Loucy (cell line): ENCODE data around the gene FYB2.

Experiments
- H2AFZ ChIP-seq: fragments of 200-600 bp; sonication (generic); 2 replicates; pipeline ENCODE4 v1.6.0; 2016; ENCODE audit warnings: antibody characterized with exemption, mild to moderate bottlenecking, low read length, moderate library complexity
- H3F3A ChIP-seq: fragments of 200-600 bp; 2 replicates; pipeline ENCODE4 v1.6.0; 2016; ENCODE audit warnings: antibody characterized with exemption, low read depth, mild to moderate bottlenecking
- H3K27me3 ChIP-seq: fragments of 200-600 bp; sonication (generic); 2 replicates; pipeline ENCODE4 v1.6.1; 2014; ENCODE audit warnings: low read length, mild to moderate bottlenecking; ENCODE audit not compliant: insufficient read depth, poor library complexity, severe bottlenecking
- H3K36me3 ChIP-seq: fragments of 200-600 bp; sonication (generic); 2 replicates; pipeline ENCODE4 v1.6.1; 2016; ENCODE audit warnings: low read length; ENCODE audit not compliant: insufficient read depth
- H3K4me1 ChIP-seq: fragments of 200-600 bp; sonication (generic); 2 replicates; pipeline ENCODE4 v1.5.1; 2014; ENCODE audit warnings: low read length, mild to moderate bottlenecking; ENCODE audit not compliant: insufficient read depth, poor library complexity, severe bottlenecking
- H3K4me2 ChIP-seq: fragments of 200-600 bp; sonication (generic); 2 replicates; pipeline ENCODE4 v1.6.0; 2014; ENCODE audit warnings: antibody characterized with exemption, low read length, low read depth, mild to moderate bottlenecking; ENCODE audit not compliant: poor library complexity, severe bottlenecking
- H3K4me3 ChIP-seq: fragments of 200-600 bp; sonication (generic); 2 replicates; pipeline ENCODE4 v1.5.1; 2014; ENCODE audit warnings: low read length, mild to moderate bottlenecking, mixed read lengths; ENCODE audit not compliant: poor library complexity, severe bottlenecking
- H3K79me2 ChIP-seq: fragments of 200-600 bp; sonication (generic); 2 replicates; pipeline ENCODE4 v1.6.1; 2014; ENCODE audit warnings: low read length; ENCODE audit not compliant: insufficient read depth
- H3K9ac ChIP-seq: fragments of 200-600 bp; sonication (generic); 2 replicates; pipeline ENCODE4 v1.6.0; 2014; ENCODE audit warnings: mild to moderate bottlenecking, low read depth, low read length, moderate library complexity; ENCODE audit not compliant: poor library complexity, severe bottlenecking
- H3K9me2 ChIP-seq: fragments of 200-600 bp; sonication (generic); replicated peaks from 2 replicates; pipeline ENCODE4 v1.6.1; 2016; ENCODE audit warnings: low read depth, low read length, mixed read lengths
- H3K9me3 ChIP-seq: fragments of 200-600 bp; sonication (generic); 2 replicates; pipeline ENCODE4 v1.6.1; 2014; ENCODE audit warnings: mild to moderate bottlenecking, antibody characterized with exemption, low read length, low read depth; ENCODE audit not compliant: insufficient read depth
- H4K20me1 ChIP-seq: fragments of 200-600 bp; sonication (generic); 2 replicates; pipeline ENCODE4 v1.6.0; 2014; ENCODE audit warnings: antibody characterized with exemption, low read length, mild to moderate bottlenecking; ENCODE audit not compliant: insufficient read depth, poor library complexity, severe bottlenecking
- CTCF ChIP-seq: fragments of 200-600 bp; sonication (generic); conservative IDR thresholded peaks from 2 replicates; pipeline ENCODE4 v1.5.1; 2014; ENCODE audit warnings: mild to moderate bottlenecking, antibody characterized with exemption, low read length
- EZH2phosphoT487 ChIP-seq: fragments of 200-600 bp; IDR thresholded peaks from 2 replicates; pipeline ENCODE4 v1.6.1; 2018; ENCODE audit warnings: antibody characterized with exemption, mild to moderate bottlenecking, moderate library complexity, borderline replicate concordance

The FYB2 gene

GRCh38 chr1:56866656-56867055, 47.5 kb upstream of the FYB2 start:
- TF ChIP-seq CTCF (no peak), EZH2phosphoT487 (no peak)
- Histone ChIP-seq H3F3A (no peaks in the 10 kb centered on the region), H4K20me1 (no peaks in the 10 kb centered on the region), H3K27me3 (no peaks in the 10 kb centered on the region), H3K4me2 (no peak overlapping the region), H3K36me3 (no peaks in the 10 kb centered on the region), H3K4me1 (no peaks in the 10 kb centered on the region), H3K4me3 (no peak overlapping the region), H3K9ac (no peak overlapping the region), H3K79me2 (no peaks in the 10 kb centered on the region), H3K9me2 (no peaks in the 10 kb centered on the region), H2AFZ (no peak overlapping the region), H3K9me3 (no peaks in the 10 kb centered on the region)

GRCh38 chr1:56864430-56864829, 45.2 kb upstream of the FYB2 start:
- no peaks in the 10 kb centered on the region for H3K27me3 ChIP-seq
- no peak overlapping the region for H3K9ac ChIP-seq
- no peak overlapping the region for H2AFZ ChIP-seq
- H3K9me2 ChIP-seq, result no peaks in the 10 kb centered on the region
- no peak overlapping the region for H3K4me2 ChIP-seq
- no peaks in the 10 kb centered on the region for H3K9me3 ChIP-seq
- TF ChIP-seq CTCF (no peak), EZH2phosphoT487 (no peak)
- no peaks in the 10 kb centered on the region for H3F3A ChIP-seq
- no peaks in the 10 kb centered on the region for H3K4me1 ChIP-seq
- no peaks in the 10 kb centered on the region for H3K79me2 ChIP-seq
- H3K36me3 ChIP-seq, result no peaks in the 10 kb centered on the region
- H3K4me3 ChIP-seq, result no peak overlapping the region
- H4K20me1 ChIP-seq, result no peaks in the 10 kb centered on the region

- H3K9ac ChIP-seq, result no peak overlapping the region
These were observed 44.2 kb upstream of the FYB2 start for GRCh38 chr1:56863265-56863992.

More at GRCh38 chr1:56863265-56863992, 44.2 kb upstream of the FYB2 start:
- no peaks in the 10 kb centered on the region; the same call in 1 of the 2 replicates for H3K9me2 ChIP-seq
- no peaks in the 10 kb centered on the region for H3K9me3 ChIP-seq
- H3K4me1 ChIP-seq, result no peaks in the 10 kb centered on the region
- no peak overlapping the region for H3K4me2 ChIP-seq
- H4K20me1 ChIP-seq, result no peaks in the 10 kb centered on the region
- no peak overlapping the region for H2AFZ ChIP-seq
- H3K36me3 ChIP-seq, result no peaks in the 10 kb centered on the region
- H3F3A ChIP-seq, result no peaks in the 10 kb centered on the region
- H3K27me3 ChIP-seq, result no peaks in the 10 kb centered on the region
- H3K4me3 ChIP-seq, result no peak overlapping the region
- no peaks in the 10 kb centered on the region for H3K79me2 ChIP-seq
- TF ChIP-seq CTCF (no peak), EZH2phosphoT487 (no peak)
